H9 (cell line): ENCODE data around the gene UGT1A5. TPM values are rescaled to one million over a fixed set of nuclear protein-coding genes. Genes with fewer than 3 reads are reported as not detected.

Experiments
- DNase-seq: peaks from one replicate; pipeline ENCODE4 v3.0.0-alpha.2; 2017
- H2AFZ ChIP-seq: one replicate; pipeline ENCODE4 v1.6.1; 2013; ENCODE audit warnings: mild to moderate bottlenecking, low read length, control low read depth, moderate library complexity
- H2AK5ac ChIP-seq: 2 replicates; pipeline ENCODE4 v1.6.1; 2013; ENCODE audit warnings: low read length, control low read depth, mixed read lengths; ENCODE audit not compliant: insufficient read length
- H2BK120ac ChIP-seq: one replicate; pipeline ENCODE4 v1.6.1; 2013; ENCODE audit warnings: low read depth, mild to moderate bottlenecking, low read length, control low read depth, inconsistent platforms; ENCODE audit not compliant: poor library complexity, severe bottlenecking
- H2BK12ac ChIP-seq: 2 replicates; pipeline ENCODE4 v1.6.1; 2013; ENCODE audit warnings: low read length, control low read depth, mixed read lengths, low read depth; ENCODE audit not compliant: insufficient read length
- H2BK15ac ChIP-seq: 2 replicates; pipeline ENCODE4 v1.6.1; 2013; ENCODE audit warnings: low read depth, low read length, control low read depth
- H2BK20ac ChIP-seq: one replicate; pipeline ENCODE4 v1.6.1; 2013; ENCODE audit warnings: low read depth, mild to moderate bottlenecking, low read length, control low read depth, inconsistent platforms; ENCODE audit not compliant: poor library complexity, severe bottlenecking
- H2BK5ac ChIP-seq: 2 replicates; pipeline ENCODE4 v1.6.1; 2013; ENCODE audit warnings: low read length, control low read depth, mixed read lengths; ENCODE audit not compliant: insufficient read length
- H3K14ac ChIP-seq: 2 replicates; pipeline ENCODE4 v1.6.1; 2013; ENCODE audit warnings: low read length, control low read depth; ENCODE audit not compliant: insufficient read depth
- H3K18ac ChIP-seq: 2 replicates; pipeline ENCODE4 v1.6.1; 2013; ENCODE audit warnings: low read depth, mild to moderate bottlenecking, mixed read lengths, low read length, control low read depth; ENCODE audit not compliant: insufficient read length
- H3K23ac ChIP-seq: 2 replicates; pipeline ENCODE4 v1.6.1; 2013; ENCODE audit warnings: low read length, control low read depth, mixed read lengths, low read depth; ENCODE audit not compliant: insufficient read length
- H3K23me2 ChIP-seq: 2 replicates; pipeline ENCODE4 v1.6.1; 2013; ENCODE audit warnings: low read depth, mild to moderate bottlenecking, mixed read lengths, low read length, control low read depth; ENCODE audit not compliant: insufficient read length, poor library complexity, severe bottlenecking
- H3K27ac ChIP-seq: 2 replicates; pipeline ENCODE4 v1.5.1; 2013; ENCODE audit warnings: low read length, control low read depth, mixed read lengths, low read depth; ENCODE audit not compliant: insufficient read length
- H3K27me3 ChIP-seq: 2 replicates; pipeline ENCODE4 v1.6.1; 2013; ENCODE audit warnings: low read length, control low read depth, inconsistent platforms; ENCODE audit not compliant: insufficient read depth
- H3K4ac ChIP-seq: 2 replicates; pipeline ENCODE4 v1.6.1; 2013; ENCODE audit warnings: low read depth, mild to moderate bottlenecking, control low read depth, inconsistent platforms, low read length, moderate library complexity
- H3K4me1 ChIP-seq: 2 replicates; pipeline ENCODE4 v1.6.1; 2013; ENCODE audit warnings: low read length, control low read depth, inconsistent platforms; ENCODE audit not compliant: insufficient read depth
- H3K4me2 ChIP-seq: 2 replicates; pipeline ENCODE4 v1.6.1; 2013; ENCODE audit warnings: low read length, control low read depth, mixed read lengths; ENCODE audit not compliant: insufficient read length, insufficient read depth
- H3K56ac ChIP-seq: 2 replicates; pipeline ENCODE4 v1.6.1; 2013; ENCODE audit warnings: low read depth, mild to moderate bottlenecking, mixed read lengths, low read length, control low read depth; ENCODE audit not compliant: insufficient read length
- H3K79me1 ChIP-seq: 2 replicates; pipeline ENCODE4 v1.6.1; 2013; ENCODE audit warnings: low read depth, mild to moderate bottlenecking, moderate library complexity, low read length, control low read depth, inconsistent platforms; ENCODE audit not compliant: insufficient read depth, poor library complexity, severe bottlenecking
- H3K79me2 ChIP-seq: 2 replicates; pipeline ENCODE4 v1.6.1; 2013; ENCODE audit warnings: low read length, control low read depth, inconsistent platforms; ENCODE audit not compliant: insufficient read depth
- H3K9ac ChIP-seq: 2 replicates; pipeline ENCODE4 v1.6.1; 2013; ENCODE audit warnings: low read length, control low read depth, mixed read lengths; ENCODE audit not compliant: insufficient read length; ENCODE audit errors: extremely low read depth
- H3K9me3 ChIP-seq: one replicate; pipeline ENCODE4 v1.6.1; 2013; ENCODE audit warnings: low read depth, low read length, inconsistent platforms; ENCODE audit not compliant: control insufficient read depth
- H3T11ph ChIP-seq: one replicate; pipeline ENCODE4 v1.6.1; 2013; ENCODE audit warnings: mild to moderate bottlenecking, low read length, control low read depth, inconsistent platforms
- H4K20me1 ChIP-seq: one replicate; pipeline ENCODE4 v1.6.1; 2013; ENCODE audit not compliant: control insufficient read depth, insufficient read length, insufficient read depth
- H4K5ac ChIP-seq: 2 replicates; pipeline ENCODE4 v1.6.1; 2013; ENCODE audit warnings: low read depth, mild to moderate bottlenecking, mixed read lengths, low read length, control low read depth; ENCODE audit not compliant: insufficient read length
- H4K8ac ChIP-seq: replicated peaks from 2 replicates; pipeline ENCODE4 v1.6.1; 2013; ENCODE audit warnings: low read length, control low read depth, mixed read lengths, low read depth; ENCODE audit not compliant: insufficient read length
- H4K91ac ChIP-seq: 2 replicates; pipeline ENCODE4 v1.6.1; 2013; ENCODE audit warnings: low read depth, mild to moderate bottlenecking, moderate library complexity, mixed read lengths, low read length, control low read depth; ENCODE audit not compliant: insufficient read length
- H3K27ac Mint-ChIP-seq, 3 experiments: 2 replicates in 2 of 3; 3 replicates in 1 of 3; pipeline ENCODE4 v1.8.0; 2020 to 2021; ENCODE audit warnings: mixed read lengths in 3 of 3, mild to moderate bottlenecking in 1 of 3, moderate library complexity in 1 of 3
- H3K27me3 Mint-ChIP-seq: 2 replicates; pipeline ENCODE4 v1.8.0; 2021; ENCODE audit warnings: low read depth, mild to moderate bottlenecking, moderate library complexity, mixed read lengths
- H3K36me3 Mint-ChIP-seq, 3 experiments: 2 replicates in 2 of 3; 3 replicates in 1 of 3; pipeline ENCODE4 v1.8.0; 2020 to 2021; ENCODE audit warnings: low read depth in 3 of 3, mixed read lengths in 3 of 3; ENCODE audit not compliant: insufficient read depth in 1 of 3
- H3K4me1 Mint-ChIP-seq, 2 experiments: 2 replicates each; pipeline ENCODE4 v1.8.0; 2020; ENCODE audit warnings: mixed read lengths in 2 of 2
- H3K4me3 Mint-ChIP-seq, 2 experiments: 2 replicates in 1 of 2; 3 replicates in 1 of 2; pipeline ENCODE4 v1.8.0; 2020 to 2021; ENCODE audit warnings: mild to moderate bottlenecking in 2 of 2, mixed read lengths in 2 of 2, moderate library complexity in 1 of 2
- H3K9me3 Mint-ChIP-seq, 2 experiments: 2 replicates in 1 of 2; 3 replicates in 1 of 2; pipeline ENCODE4 v1.8.0; 2020; ENCODE audit warnings: mild to moderate bottlenecking in 2 of 2, mixed read lengths in 2 of 2, moderate library complexity in 1 of 2
- WGBS: extraction: QIAGEN DNeasy Blood & Tissue Kit; methylation state at CpG from one replicate; pipeline ENCODE4 v1.1.7; 2013; ENCODE audit warnings: missing lambda C conversion rate, low lambda C conversion rate, mixed read lengths; ENCODE audit not compliant: insufficient read length; ENCODE audit errors: extremely low coverage; 5-methylcytosine and 5-hydroxymethylcytosine counted together
- total RNA-seq: library from RNA; stranded (reverse); gene quantifications from 2 replicates; pipeline ENCODE4 v1.2.1, GENCODE V29; 2021
- TF ChIP-seq, protein P1 (sequence below): fragments of 200-600 bp; sonication (generic); conservative IDR thresholded peaks from 3 replicates; pipeline ENCODE4 v1.8.0; 2021; ENCODE audit warnings: antibody characterized with exemption, mild to moderate bottlenecking

UGT1A5 gene
- total RNA-seq, 1 experiment from 2014 or later: not detected

DNA sequence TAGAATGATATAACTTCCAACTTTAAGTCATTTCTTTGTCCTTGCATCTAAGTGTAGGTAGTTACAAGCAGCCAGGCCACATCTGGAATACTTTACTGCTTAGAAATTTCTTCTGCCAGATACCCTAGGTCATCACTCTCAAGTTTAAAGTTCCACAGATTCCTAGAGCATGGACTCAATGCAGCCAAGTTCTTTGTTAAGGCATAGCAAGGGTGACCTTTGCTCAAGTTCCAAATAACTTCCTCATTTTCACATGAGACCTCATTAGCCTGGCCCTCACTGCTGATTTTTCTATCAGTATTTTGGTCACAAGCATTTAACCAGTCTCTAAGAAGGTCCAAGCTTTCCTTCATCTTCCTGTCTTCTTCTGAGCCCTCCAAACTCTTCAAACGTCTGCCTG lies 48.8 kb upstream of the UGT1A5 start:
- TF ChIP-seq, protein P1, sequence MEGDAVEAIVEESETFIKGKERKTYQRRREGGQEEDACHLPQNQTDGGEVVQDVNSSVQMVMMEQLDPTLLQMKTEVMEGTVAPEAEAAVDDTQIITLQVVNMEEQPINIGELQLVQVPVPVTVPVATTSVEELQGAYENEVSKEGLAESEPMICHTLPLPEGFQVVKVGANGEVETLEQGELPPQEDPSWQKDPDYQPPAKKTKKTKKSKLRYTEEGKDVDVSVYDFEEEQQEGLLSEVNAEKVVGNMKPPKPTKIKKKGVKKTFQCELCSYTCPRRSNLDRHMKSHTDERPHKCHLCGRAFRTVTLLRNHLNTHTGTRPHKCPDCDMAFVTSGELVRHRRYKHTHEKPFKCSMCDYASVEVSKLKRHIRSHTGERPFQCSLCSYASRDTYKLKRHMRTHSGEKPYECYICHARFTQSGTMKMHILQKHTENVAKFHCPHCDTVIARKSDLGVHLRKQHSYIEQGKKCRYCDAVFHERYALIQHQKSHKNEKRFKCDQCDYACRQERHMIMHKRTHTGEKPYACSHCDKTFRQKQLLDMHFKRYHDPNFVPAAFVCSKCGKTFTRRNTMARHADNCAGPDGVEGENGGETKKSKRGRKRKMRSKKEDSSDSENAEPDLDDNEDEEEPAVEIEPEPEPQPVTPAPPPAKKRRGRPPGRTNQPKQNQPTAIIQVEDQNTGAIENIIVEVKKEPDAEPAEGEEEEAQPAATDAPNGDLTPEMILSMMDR: no peak
- H3K36me3 Mint-ChIP-seq: no peaks in the 10 kb centered on the region
- no peaks in the 10 kb centered on the region for H3K79me1 ChIP-seq

More for the DNA sequence above, 48.8 kb upstream of the UGT1A5 start:
- Histone ChIP-seq H3K79me2 (no peaks in the 10 kb centered on the region), H3K56ac (no peak overlapping the region), H3K23me2 (no peaks in the 10 kb centered on the region), H3T11ph (no peak overlapping the region), H2BK120ac (no peak overlapping the region), H2AFZ (no peak overlapping the region), H3K9me3 (no peaks in the 10 kb centered on the region), H3K4me1 (no peaks in the 10 kb centered on the region), H2BK12ac (no peak overlapping the region), H3K18ac (no peak overlapping the region), H3K27me3 (no peaks in the 10 kb centered on the region), H4K91ac (no peak overlapping the region), H3K14ac (no peak overlapping the region), H3K23ac (no peak overlapping the region), H2BK15ac (no peak overlapping the region), H2BK5ac (no peak overlapping the region), H4K8ac (no peak overlapping the region), H3K4ac (no peak overlapping the region), H4K5ac (no peak overlapping the region), H2BK20ac (no peak overlapping the region), H3K27ac (no peak overlapping the region), H4K20me1 (no peaks in the 10 kb centered on the region), H3K9ac (no peak overlapping the region), H2AK5ac (no peak overlapping the region), H3K4me2 (no peak overlapping the region)
- no peak for DNase-seq
- Mint-ChIP-seq H3K4me1 (no peaks in the 10 kb centered on the region), H3K4me3 (no peak overlapping the region), H3K27me3 (peaks cover 8% of the 10 kb centered on the region), H3K27ac (no peak overlapping the region), H3K9me3 (peaks cover 6 to 8% of the 10 kb centered on the region in 2 experiments; a peak in 3 of 5 replicates)
- WGBS: no CpG with 5 or more reads among the region's 1 CpG
